Stomach (tissue), 4 donors: Measurements from ENCODE around the gene ERG28.

Source experiments
- CTCF ChIP-seq, 7 experiments: fragments of 450-650 bp in 4 of 7; fragments of 200-600 bp in 3 of 7; sonication (generic) in 3 of 7; IDR thresholded peaks; one replicate each; pipeline ENCODE4 v1.5.1; 2016 to 2019; ENCODE audit warnings: antibody characterized with exemption in 7 of 7, control low read depth in 2 of 7, mild to moderate bottlenecking in 1 of 7
- EP300 ChIP-seq: sonication (generic); formaldehyde crosslinking; IDR thresholded peaks from one replicate; pipeline ENCODE4 v1.6.1; 2017; ENCODE audit warnings: antibody characterized with exemption
- POLR2A ChIP-seq, 4 donors: fragments of 450-650 bp; IDR thresholded peaks; one replicate each; pipeline ENCODE4 v1.6.1; 2016; ENCODE audit warnings: antibody characterized with exemption in 4 of 4, control low read depth in 2 of 4, mild to moderate bottlenecking in 1 of 4, moderate library complexity in 1 of 4

- TF ChIP-seq POLR2A (IDR thresholded peaks at IDR 0.05) (no peak), CTCF (IDR thresholded peaks at IDR 0.05) (no peak), EP300 (no peak)
Observed at GRCh38 chr14:75615200-75615599, 45.5 kb downstream of the ERG28 start.
